Measurements from ENCODE around the gene TCF15. TPM values are rescaled to one million over a fixed set of nuclear protein-coding genes. Genes with fewer than 3 reads are reported as not detected.

The TCF15 gene
- total and polyA plus RNA-seq, 2 of the 8 experiments (the other 6 are each of a cell fraction or from before 2014, with no cell fraction given) = 3.7 to 6.9 TPM

DNA sequence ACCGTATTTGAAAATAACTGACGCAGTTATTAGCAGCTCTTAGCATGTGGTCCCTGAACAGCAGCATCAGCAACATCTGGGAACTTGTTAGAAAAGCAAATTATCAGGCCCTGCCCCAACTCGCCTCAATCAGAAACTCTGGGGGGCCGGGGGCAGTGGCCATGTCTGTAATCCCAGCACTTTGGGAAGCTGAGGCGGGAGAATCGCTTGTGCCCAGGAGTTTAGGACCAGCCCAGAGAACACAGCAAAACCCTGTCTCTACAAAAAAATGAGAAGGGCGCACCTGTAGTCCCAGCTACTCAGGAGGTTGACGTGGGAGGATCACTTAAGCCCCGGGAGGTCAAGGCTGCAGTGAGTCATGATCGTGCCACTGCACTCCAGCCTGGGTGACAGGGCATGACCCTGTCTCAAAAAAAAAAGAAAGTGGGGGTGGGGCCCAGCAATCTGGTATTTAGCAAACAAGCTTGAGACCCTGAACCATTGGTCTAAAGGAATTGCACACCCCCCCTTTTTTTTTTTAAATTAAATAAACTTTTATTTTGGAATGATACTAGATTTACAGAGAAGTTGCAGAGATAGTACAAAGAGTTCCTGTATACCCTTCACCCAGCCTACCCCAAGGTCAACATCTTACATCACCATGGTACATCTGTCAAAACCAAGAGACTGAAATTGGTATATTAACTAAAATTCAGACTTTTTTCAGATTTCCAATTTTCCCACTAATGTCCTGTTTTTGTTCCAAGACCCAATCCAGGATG is 36.2 kb upstream of the TCF15 start:
- peaks cover 0 to 4% of the 10 kb centered on the region in 2 experiments for H4K20me1 ChIP-seq (replicated peaks in 1 of 2; ENCODE audit: control insufficient read depth in 1 of 2, insufficient read depth in 2 of 2, low read length in 2 of 2)
- no peaks in the 10 kb centered on the region for H3K23me2 ChIP-seq (ENCODE audit: low read depth, low read length)
- TF ChIP-seq EZH2 (IDR thresholded peaks at IDR 0.05; ENCODE audit: low read depth, low read length, severe bottlenecking) = no peak
- no peak for TF ChIP-seq SP4 (IDR thresholded peaks at IDR 0.05; ENCODE audit: low read length)
- ChIA-PET CTCF (ENCODE audit: partially characterized antibody) (interaction anchor here (0.8 to 11.0 kb wide), 57 partner anchors 10 to 232 kb away, joined by 3 to 157 read pairs (median 5); partner anchors contain the start of genes SCRT2 and TCF15), POLR2A (ENCODE audit: partially characterized antibody) (interaction anchor here (0.6 to 2.1 kb wide), 7 partner anchors 14 to 118 kb away, joined by 3 to 7 read pairs (median 3); partner anchors contain the start of gene SCRT2)
- no peak overlapping the region for H3K23ac ChIP-seq (ENCODE audit: insufficient read length)
- no peak overlapping the region for H2BK120ac ChIP-seq (replicated peaks; ENCODE audit: low read depth, low read length)
- no peak overlapping the region for H3K18ac ChIP-seq (ENCODE audit: extremely low read depth, low read length)
- 90% methylated on average over 10 of the region's 10 CpGs; no CpG with 5 or more reads in 1 of the 2 experiments for WGBS, 2 experiments (ENCODE audit: extremely low coverage in 1 of 2, insufficient coverage in 1 of 2, insufficient read length in 1 of 2, insufficient replicate concordance in 2 of 2, low coverage in 1 of 2, low lambda C conversion rate in 2 of 2, missing lambda C conversion rate in 1 of 2)
- no peak overlapping the region for H2BK15ac ChIP-seq (ENCODE audit: low read length)
- H3K14ac ChIP-seq (ENCODE audit: insufficient read length) = no peak overlapping the region
- no peak overlapping the region for H3K56ac ChIP-seq (replicated peaks; ENCODE audit: insufficient read length, low read depth, low read length)
- H4K5ac ChIP-seq (ENCODE audit: insufficient read length, low read depth, low read length) = no peak overlapping the region
- no peak overlapping the region for H3K4ac ChIP-seq (replicated peaks; ENCODE audit: insufficient read length, low read depth, low read length)
- H3K4me2 ChIP-seq (ENCODE audit: insufficient read depth in 1 of 2, low read depth in 2 of 2, low read length in 2 of 2) = no peak overlapping the region
- FAIRE-seq (no peak), DNase-seq (ENCODE audit: low read depth in 1 of 2, low spot score in 2 of 2) (no peak)
- no peak overlapping the region for H2BK5ac ChIP-seq (ENCODE audit: low read depth, low read length)
- peaks cover 7 to 16% (median 15%) of the 10 kb centered on the region in 4 experiments; a peak in 7 of 8 replicates for H3K36me3 ChIP-seq (ENCODE audit: control insufficient read depth in 2 of 4, insufficient read depth in 4 of 4, low read length in 3 of 4)
- no peaks in the 10 kb centered on the region for H3K79me2 ChIP-seq (ENCODE audit: control insufficient read depth in 1 of 2, insufficient read depth in 2 of 2, low read length in 2 of 2)
- H4K8ac ChIP-seq (ENCODE audit: extremely low read depth, insufficient read depth, low read length) = no peak overlapping the region
- no peak overlapping the region for H4K91ac ChIP-seq (replicated peaks; ENCODE audit: insufficient read length, low read length)
- H3K9me3 ChIP-seq (ENCODE audit: insufficient read depth in 2 of 2, low read depth in 1 of 2, low read length in 1 of 2) = no peaks in the 10 kb centered on the region
- H3K4me1 ChIP-seq (replicated peaks in 1 of 4; ENCODE audit: control insufficient read depth in 3 of 4, insufficient read depth in 4 of 4, low read length in 3 of 4) = peaks cover 0 to 4% (median 1%) of the 10 kb centered on the region in 4 experiments; a peak in 2 of 7 replicates
- H2BK20ac ChIP-seq (ENCODE audit: low read length) = no peak overlapping the region
- no peak overlapping the region for H3K27ac ChIP-seq (ENCODE audit: low read depth, low read length)
- no peaks in the 10 kb centered on the region for H3K27me3 ChIP-seq (replicated peaks in 1 of 4; ENCODE audit: control insufficient read depth in 3 of 4, extremely low read depth in 1 of 4, insufficient read depth in 3 of 4, low read length in 3 of 4)
- H2AFZ ChIP-seq (ENCODE audit: low read length) = no peak overlapping the region
- H3K9ac ChIP-seq (replicated peaks in 1 of 4; ENCODE audit: extremely low read depth in 1 of 4, low read depth in 3 of 4, low read length in 3 of 4) = no peak overlapping the region
- no peak overlapping the region for H2AK5ac ChIP-seq (ENCODE audit: low read depth, low read length)
- H3K79me1 ChIP-seq (ENCODE audit: low read depth, low read length) = no peaks in the 10 kb centered on the region
- H3K4me3 ChIP-seq (ENCODE audit: extremely low read depth in 1 of 4, insufficient read depth in 2 of 4, low read depth in 3 of 4, low read length in 4 of 4) = no peak overlapping the region
- no peak overlapping the region for H2BK12ac ChIP-seq (ENCODE audit: low read depth, low read length)

Data from H1 (cell line).